GM19324 (cell line): Measurements from ENCODE around the gene PHF19.

ENCODE experiments used
- ATAC-seq: cut with Tn5 transposase; IDR thresholded peaks from one replicate; pipeline ENCODE4 v1.9.1; 2021; ENCODE audit warnings: mild to moderate bottlenecking, moderate library complexity; ENCODE audit not compliant: unreplicated experiment, low FRiP score

PHF19 gene

DNA sequence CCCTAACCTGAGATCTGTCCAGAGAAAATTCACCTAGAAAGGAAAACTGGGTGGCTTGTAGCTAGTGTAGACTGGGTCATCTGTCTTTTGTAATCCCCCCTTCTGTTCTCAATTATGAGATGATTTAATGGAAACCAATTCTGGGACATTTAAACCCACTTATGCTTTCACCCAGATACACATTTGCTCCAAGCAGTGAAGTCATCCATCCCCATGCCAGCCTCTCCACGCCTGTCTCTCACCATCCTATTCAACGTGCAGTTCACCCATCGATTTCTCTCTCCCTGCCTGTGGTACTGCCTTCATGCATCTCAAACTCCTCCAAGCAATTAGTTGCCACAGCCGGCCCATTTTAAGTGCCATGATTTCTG lies 1.8 kb downstream of the PHF19 start:
- no peak for ATAC-seq

DNA sequence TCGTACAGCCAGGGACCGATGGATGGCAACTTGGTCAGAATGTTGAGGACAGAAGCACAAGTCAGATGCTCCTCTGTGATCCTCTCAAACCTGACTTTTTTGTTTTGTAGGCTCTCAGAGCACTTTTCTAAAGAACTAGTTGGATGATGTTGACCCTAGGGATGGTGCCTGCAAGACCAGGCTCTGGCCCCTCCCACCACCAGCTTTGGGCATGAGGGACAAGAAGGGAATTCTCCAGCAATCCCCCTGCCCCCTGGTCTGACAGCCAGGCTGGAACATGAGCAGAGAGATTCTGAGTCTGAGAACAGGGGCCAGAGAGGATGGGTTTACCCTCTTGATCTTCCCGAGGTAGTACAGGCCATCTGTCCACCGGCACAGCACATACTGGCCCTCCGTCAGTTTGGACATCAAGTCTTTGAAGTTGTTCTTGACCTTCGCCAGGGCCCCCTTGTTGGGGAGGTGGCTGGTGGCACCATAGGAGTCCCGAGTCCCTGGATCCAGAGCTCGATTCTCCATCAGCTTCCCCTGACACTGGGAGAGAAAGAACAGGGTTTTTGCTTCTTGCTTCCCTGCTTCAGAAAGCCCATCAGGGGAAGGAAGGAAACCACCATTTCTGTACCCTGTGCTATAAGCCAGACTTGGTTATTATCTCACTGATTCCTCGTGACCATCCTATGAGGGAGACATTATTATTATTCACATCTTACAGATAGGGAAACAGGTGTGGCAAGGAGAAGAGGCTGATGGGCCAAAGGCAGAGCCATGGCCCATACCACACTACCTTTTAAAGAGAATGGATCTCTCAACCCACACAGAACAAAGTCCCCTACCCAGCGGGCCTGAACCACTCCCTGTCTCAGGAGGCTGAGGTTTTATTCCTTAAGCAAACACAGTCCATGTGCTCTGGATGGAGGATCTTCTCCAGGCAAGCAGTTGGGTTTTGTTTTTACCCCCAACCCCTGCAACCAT lies 2.5 kb downstream of the PHF19 start:
- no peak for ATAC-seq

DNA sequence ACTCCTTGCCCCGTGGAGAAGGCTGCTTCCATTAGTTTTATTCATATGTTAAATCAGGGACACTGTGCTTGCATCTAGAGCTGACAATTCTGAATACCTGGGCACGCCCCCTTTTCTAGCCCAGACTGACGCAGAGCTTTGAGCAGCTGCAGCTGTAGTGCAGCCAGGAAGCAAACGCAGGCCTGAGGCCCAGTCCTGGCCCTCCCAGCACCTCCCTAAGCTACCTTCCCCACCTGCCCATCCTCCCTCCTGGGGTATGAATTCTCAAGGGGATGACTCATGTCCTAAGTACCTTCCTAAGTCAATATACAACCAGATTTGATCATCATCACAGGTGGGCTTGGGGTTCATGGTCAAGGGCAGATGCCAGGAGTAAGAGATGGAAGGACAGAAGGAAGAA lies 3.5 kb downstream of the PHF19 start:
- no peak for ATAC-seq

DNA sequence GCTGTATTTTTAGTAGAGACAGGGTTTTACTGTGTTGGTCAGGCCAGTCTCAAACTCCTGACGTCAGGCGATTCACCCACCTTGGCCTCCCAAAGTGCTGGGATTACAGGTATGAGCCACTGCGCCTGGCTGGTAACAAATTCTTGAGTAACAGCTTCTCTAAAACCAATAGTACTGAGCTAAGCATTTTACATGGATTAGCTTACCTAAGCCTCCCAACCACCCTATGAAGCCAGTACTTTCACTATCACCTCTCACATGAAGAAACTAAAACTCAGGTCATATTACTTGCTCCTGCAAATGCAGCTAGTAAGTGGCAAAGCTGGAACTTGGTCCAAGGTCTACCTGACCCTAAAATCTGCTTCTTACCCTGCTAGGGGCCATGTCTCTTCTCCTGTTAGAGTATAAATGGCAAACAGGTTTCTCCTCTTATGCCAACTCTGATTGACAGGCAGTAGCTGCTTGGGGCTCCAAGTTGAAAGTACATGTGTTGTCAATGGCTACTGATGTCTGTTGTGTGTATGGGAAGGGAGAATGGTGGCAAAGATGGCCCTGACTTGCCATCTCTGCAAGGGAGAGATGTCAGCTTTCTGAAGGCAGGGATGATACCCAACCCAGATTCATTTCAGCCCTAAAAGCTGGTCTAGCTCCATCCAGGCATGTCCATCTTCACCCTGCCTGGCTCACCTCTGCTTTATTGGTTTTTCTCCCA lies 4.0 kb downstream of the PHF19 start:
- no peak for ATAC-seq

DNA sequence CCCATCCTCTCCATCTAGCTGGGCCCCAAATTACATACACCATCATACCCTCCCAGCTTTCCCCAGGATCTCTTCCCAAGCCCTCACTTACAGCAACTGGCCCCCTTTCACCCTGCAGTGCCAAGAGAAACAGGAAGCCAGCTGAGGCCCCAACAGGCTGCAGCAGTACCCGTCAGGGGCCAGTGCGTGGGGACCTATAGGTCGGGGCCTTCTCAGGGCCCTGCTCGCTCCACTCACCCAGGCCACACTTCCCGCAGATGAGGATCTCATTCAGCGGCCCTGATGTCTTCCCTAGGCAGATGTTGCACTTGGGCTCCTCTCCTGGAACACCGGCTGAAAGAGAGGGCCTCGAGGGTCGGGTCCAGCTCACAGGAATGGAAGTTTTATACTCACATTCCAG lies 6.8 kb downstream of the PHF19 start:
- ATAC-seq = no peak

DNA sequence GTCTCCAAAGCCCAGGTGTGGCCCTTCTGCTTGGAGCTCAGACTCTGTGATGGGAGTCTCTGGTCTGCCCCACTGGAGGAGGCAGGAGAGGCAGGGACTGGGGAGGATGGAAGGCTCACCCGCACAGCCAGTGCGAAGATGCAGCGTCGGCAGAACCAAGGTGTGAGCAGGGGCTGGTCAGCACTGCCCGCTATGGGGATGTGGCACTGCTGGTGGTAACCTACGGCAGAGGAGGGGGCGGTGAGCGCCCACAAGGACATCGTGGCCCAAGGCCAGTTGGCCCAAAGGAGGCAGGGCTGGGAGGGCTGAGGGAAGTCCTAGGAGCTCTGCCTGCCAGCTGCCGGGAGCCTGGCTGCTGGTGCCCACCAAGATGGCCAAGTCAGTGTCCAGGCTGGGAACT lies 7.3 kb downstream of the PHF19 start:
- no peak for ATAC-seq

DNA sequence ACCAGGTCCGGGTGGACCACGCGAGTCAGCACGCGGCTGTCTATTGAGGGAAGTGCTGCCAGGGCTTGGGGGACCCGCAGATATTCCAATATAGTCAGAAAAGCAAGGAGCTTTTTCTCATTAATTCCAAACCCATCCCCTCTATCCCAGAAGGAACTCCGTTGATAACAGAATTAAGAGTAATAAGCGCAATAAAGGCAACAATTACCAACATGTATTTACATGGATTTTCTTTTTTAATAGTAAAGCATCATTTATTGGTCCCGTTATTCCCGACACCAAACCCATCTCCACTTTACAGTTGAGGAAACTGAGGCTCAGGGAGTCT lies 7.7 kb downstream of the PHF19 start:
- ATAC-seq = no peak

DNA sequence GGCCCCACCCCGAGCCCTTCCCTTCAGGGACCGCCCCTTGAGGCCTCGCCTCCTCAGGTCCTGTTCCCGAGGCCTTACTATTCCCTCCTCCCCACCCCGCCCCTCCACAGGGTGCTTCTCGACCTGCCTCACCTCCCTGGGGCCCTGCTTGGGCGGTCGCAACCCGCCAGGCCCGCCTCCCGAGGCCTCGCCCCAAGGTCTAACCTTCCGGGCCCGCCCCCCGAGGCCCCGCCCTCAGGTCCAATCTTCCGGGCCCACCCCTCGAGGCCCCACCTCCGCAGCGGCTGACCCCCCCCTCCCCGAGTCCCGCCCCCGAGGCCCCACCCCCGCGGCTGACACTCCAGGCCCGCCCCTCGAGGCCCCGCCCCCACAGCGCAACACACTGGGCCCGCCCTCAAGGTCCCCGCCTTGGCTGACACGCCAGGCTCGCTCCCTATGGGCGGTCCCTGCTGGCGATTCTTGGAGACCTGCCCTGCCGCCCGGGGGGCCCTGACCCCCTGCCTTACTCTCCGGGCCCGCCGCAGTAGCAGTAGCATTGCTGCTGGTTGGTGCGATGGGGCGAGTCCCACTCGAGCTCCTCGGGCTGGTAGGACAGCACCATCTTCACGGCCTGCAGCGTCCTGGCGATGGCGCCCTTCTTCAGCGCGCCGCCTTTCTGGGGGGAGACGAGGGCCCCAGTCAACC lies 8.2 kb downstream of the PHF19 start:
- peak; percentile 93 for ATAC-seq

DNA sequence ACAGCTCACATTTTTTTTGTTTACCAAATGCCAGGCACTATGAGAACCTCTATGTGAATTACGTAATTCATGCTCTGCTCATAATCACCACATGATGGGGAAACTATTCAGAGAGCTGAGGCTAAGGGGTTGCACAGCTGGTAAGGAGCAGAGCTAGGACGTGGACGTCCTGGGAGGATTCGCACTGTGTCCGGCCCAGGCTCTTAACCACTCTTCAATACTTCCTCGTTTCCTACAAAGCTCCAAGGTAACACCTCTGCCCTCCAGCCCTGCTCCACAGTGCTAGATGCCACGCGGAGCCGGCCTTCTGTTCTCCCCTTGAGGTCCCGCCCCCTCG lies 8.7 kb downstream of the PHF19 start:
- ATAC-seq = no peak

DNA sequence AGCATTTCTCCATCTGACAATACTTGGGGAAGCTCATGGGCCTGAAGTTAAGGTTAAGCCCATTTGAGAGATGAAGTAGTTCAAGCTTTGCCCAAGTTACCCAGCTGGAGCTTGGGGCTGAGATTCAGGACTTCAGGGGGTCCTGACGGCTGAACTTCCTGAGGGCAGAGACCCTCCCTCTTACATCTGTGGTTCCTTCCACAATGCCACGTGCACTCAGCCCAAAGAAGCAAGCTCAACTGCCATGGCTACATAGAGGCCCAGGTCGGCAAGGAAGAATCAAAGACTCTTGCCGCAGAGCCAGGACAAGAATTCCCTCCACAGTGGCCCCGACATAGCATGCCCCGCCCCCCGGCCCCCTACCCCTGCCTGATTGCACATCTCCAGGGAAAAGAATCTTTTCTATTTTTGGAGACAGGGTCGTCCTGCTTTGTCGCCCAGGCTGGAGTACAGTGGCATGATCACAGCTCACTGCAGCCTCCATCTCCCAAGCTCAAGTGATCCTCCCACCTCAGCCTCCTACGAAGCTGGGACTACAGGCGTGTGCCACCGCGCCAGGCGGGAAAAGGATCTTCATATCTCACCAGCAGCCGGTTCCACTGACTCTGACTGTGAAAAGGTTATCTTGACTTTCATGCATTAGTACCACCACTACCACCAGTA lies 9.2 kb downstream of the PHF19 start:
- no peak for ATAC-seq

DNA sequence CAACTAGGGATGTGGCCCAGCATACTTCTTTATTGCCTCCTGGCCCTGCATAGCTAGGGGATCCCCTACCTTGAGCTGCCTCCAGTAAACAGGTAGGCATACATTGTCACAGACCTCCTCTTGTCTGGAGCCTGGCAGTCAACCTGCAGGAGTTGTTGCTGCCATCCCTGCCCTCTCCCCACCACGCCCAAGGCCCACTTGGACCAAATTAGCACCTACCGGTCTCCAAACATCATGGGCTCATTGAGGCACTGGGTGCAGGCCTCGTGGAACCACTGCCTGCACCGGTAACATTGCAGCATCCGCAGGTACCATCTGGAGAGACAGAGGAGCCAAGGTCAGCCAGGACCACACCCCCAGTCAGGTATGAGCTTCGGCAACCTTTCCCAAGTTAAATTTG lies 10.3 kb downstream of the PHF19 start:
- ATAC-seq = no peak

DNA sequence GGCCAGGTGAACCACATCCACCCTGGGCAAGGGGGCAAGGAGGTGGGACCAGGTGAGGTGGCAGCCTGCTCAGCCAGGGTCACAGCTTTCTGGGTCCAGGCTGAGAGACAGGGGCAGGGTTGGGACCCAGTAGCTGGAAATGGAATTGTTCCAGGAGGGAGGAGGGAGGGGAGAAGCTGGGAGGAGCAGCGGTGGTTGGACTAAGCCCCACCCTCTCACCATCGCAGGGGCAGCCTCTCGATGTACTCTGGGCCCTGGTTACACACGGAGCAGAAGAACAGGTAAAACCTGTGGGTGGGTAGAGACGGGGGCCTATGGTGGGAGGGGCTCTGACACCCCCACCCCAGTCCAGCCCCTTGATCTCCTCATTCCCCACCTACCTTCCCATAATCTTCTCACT lies 11.2 kb downstream of the PHF19 start:
- ATAC-seq = no peak

DNA sequence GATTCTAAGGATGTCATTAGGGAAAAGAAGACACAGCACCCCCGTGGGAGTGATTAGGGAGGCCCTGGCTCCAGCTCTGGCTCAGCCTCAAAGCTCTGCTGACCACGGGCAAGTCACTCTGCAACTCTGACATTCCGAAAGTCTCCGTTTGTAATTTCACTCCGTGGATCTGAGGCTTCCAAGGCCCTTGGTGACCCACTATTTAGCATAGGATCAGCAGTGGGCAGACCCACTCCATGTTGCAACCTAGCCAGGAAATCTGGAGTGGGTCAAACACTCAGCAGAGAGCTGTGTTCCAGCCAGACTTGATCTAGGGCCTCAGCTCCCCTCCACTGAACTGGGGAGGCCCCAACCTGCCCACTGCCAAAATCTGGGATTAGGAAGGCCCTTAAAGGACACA lies 11.8 kb downstream of the PHF19 start:
- no peak for ATAC-seq

DNA sequence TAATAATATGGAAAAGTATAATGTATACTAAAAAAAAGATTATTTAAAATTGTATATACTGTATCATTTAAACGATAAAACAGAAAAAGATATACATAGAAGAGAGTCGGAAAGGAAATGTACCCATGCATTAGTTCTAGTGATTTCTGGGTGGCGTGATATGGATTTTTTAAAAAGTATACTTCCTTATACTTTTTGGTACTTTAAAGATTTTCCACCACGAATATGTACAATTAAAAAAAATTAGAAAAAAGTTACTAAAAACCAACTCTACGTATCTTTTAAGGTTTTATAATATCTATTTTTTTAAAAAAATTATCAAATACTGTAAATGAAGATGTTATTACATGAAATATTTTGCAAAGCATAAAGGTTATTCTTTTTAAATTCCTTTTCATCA lies 12.3 kb downstream of the PHF19 start:
- ATAC-seq = no peak

DNA sequence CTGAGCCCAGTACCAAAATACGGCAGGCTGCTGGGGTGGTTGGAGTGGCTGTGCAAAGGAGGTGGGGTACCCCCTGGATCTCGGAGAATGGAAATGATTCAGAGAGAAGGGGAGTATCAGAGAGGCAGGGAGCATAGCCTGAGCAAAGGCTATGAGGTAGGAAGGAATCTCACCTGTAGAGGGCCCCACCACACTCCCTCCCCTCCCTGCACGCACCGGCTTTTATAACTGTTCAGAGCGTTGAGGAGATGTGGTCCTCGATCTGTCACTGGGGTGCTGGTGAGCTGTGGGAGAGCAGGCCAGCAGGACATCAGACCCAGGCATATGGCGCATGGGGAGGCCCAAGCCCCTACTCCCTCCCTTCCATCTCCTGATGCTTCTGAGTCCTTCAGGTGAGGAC lies 13.2 kb downstream of the PHF19 start:
- ATAC-seq = no peak

DNA sequence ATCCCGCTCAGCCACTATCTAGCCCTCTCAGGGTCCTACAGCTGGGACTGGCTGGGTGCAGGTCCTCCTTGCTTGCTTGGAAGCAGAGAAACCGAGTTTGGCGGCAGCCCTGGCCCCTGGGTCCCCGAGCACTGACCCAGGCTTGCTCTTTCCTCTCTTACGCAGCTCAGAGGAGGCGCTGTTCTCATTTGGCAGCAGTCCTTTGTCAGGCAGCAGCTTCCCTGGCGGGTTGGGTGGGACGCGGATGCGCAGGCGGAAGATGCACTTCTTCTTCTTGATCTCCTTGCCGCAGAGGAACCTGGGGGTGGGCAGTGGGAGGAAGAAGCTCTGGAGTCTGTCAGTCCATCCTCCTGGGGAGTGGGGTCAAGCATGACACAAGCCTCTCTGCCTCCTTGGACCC lies 14.5 kb downstream of the PHF19 start:
- ATAC-seq = no peak

DNA sequence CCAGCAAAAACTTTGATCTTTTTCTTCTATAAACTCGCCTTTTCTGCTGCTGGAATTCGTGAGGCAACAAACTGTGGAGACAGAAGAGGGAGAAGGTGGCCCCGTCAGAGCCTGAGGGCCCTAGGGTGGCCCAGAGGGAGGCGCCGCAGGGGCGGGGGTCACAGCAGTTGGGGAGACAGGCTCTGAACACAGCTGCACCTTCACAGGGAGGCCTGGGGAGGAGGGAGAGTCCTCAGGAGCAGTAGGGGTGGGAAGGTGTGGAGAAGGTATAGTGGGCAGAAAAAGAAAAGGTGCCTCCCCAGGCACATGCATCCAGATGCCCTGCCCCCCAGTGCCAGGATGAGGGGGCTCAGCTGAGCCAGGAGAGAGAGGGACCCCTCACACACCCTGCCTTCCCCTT lies 15.1 kb downstream of the PHF19 start:
- ATAC-seq = no peak

DNA sequence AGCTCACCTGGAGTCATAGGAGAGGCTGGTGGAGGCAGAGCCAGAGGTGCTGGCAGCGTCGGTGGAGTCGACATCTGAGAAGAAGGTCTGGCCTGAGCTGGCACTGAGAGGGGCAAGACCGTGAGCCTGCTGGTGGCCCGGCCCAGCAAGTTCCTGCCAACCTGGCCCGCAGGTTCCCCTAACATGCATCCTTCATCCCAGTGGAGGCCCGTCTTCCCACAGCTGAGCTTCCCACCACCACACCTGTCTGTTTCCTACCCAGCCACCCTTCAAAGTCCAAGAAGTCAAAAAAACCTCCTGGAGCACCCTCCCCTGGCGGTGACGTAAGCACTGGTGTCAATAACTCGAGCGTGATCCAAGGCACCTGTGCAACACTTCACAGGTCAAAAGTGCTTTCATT lies 16.9 kb downstream of the PHF19 start:
- no peak for ATAC-seq

DNA sequence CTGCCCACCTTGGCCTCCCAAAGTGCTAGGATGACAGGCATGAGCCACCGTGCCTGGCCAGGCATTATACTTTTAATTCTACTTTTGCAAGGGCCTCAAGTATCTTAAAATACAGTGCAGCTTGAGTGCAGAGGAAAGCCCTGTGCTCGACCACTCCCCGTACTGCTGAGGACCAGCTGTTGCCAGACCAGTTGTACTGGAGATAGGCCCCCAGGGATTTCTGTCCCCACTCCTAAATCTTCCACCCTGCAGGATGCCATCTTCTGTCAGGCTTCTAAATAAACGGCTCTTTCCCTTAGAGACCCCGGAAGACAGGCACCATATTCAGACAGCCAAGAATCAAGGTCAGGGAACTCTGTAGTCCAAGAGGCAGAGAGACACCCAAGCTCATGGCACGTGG lies 17.6 kb downstream of the PHF19 start:
- no peak for ATAC-seq

DNA sequence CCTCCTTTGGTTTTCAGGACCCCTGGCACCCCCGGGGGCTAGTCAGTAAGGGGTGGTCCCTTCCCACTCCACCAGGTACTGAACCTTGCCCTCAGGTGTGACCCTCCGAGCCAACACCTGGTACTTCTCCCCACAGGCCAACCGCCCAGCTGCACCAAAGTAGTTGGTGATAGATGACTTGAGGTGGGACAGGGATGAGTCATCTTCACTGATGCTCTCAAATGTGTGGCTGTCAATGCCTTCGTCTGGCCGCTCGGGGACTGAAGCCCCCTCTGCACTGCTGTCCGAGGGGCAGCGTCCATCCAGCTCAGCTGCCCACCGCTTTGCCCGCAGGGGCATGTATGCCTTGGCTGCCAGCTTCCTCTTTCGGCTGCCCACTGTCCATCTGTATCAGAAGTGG lies 19.1 kb downstream of the PHF19 start:
- ATAC-seq = no peak

DNA sequence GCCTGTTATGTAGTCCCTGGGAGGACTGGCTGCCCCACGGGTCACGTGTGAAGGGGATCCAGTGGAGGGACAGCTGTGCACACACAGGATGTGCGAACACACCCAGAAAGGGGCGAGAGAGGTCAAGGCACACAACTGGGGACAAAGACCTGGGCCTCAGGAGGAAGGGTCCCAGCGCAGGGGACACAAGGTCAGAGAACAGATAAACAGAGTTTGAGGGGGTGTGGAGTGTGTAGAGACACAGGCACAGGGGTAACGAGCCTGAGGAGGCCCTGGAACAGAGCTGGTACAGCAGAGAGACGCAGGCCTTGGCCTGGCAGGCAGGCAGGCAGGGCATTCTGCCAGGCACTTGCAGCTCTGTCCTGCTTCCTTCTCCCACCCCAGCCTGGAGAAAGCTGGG lies 19.5 kb downstream of the PHF19 start:
- no peak for ATAC-seq
